GM10248 (cell line): Measurements from ENCODE around the gene INKA2.

ENCODE experiments used
- CTCF ChIA-PET: fragments of 300-600 bp; sonication (Branson Sonifier 250); formaldehyde crosslinking; extraction: SDS; loops from one replicate; lab custom pipeline; 2021; ENCODE audit warnings: antibody characterized with exemption; lab: Yijun Ruan, JAX
- POLR2A ChIA-PET: fragments of 350-650 bp; sonication (Branson Sonifier 250); formaldehyde crosslinking; extraction: SDS; loops from one replicate; lab custom pipeline; 2020; ENCODE audit warnings: antibody characterized with exemption; lab: Yijun Ruan, JAX
- DNase-seq: peaks from one replicate; pipeline ENCODE4 v3.0.0; 2012; ENCODE audit errors: extremely low spot score
- CTCF ChIP-seq: IDR thresholded peaks from 2 replicates; pipeline ENCODE4 v1.5.1; 2012; ENCODE audit warnings: mild to moderate bottlenecking, low read depth; ENCODE audit errors: extremely low read depth, missing control alignments, control extremely low read depth

Gene INKA2

GRCh38 chr1:111755331-111756123, 16.3 kb upstream of the INKA2 start, which contains the start of gene DDX20:
TSS of gene DDX20 (plus strand) at chr1:111755901. CDS start at chr1:111755925, 24 bp downstream.
- DNase-seq = peak; percentile 98
- CTCF ChIA-PET = interaction anchor here (0.6 to 5.0 kb wide), 30 partner anchors 8 to 539 kb away, joined by 3 to 56 read pairs (median 4); partner anchors contain the start of gene INKA2
- POLR2A ChIA-PET = interaction anchor here (0.7 to 1.5 kb wide), 3 partner anchors 16 to 274 kb away, joined by 3 to 4 read pairs (median 4); partner anchors contain the start of gene INKA2
- TF ChIP-seq CTCF = peak; percentile 91

- TF ChIP-seq CTCF = no peak
- ChIA-PET POLR2A (interaction anchor here (0.7 to 1.5 kb wide), 3 partner anchors 15 to 274 kb away, joined by 3 to 4 read pairs (median 4); partner anchors contain the start of gene INKA2), CTCF (interaction anchor here (0.6 to 5.0 kb wide), 26 partner anchors 10 to 536 kb away, joined by 3 to 56 read pairs (median 4); partner anchors contain the start of gene INKA2)
- peak; percentile 24 for DNase-seq
These were observed 15.8 kb upstream of the INKA2 start for GRCh38 chr1:111754984-111755330.

- POLR2A ChIA-PET = no interaction called here
- CTCF ChIA-PET = interaction anchor here (1.0 to 2.7 kb wide), 11 partner anchors 11 to 274 kb away, joined by 3 to 16 read pairs (median 4); partner anchors contain the start of gene INKA2
- no peak for TF ChIP-seq CTCF
- DNase-seq = no peak
These were observed 12.8 kb upstream of the INKA2 start for GRCh38 chr1:111751906-111752575.

GRCh38 chr1:111750856-111751255, 11.7 kb upstream of the INKA2 start:
- ChIA-PET POLR2A (no interaction called here), CTCF (interaction anchor here (1.2 to 2.7 kb wide), 13 partner anchors 12 to 528 kb away, joined by 3 to 16 read pairs (median 5); partner anchors contain the start of gene INKA2)
- no peak for TF ChIP-seq CTCF
- DNase-seq = no peak

- POLR2A ChIA-PET = no interaction called here
- no peak for TF ChIP-seq CTCF
- DNase-seq = no peak
- CTCF ChIA-PET = interaction anchor here (1.1 to 7.8 kb wide), 6 partner anchors 15 to 268 kb away, joined by 4 to 79 read pairs (median 10); partner anchors contain the start of gene INKA2
These were observed 10.4 kb upstream of the INKA2 start for GRCh38 chr1:111749628-111750027.

GRCh38 chr1:111747947-111748346, 8.8 kb upstream of the INKA2 start:
- no peak for TF ChIP-seq CTCF
- POLR2A ChIA-PET = interaction anchor here (0.5 kb wide), 1 partner anchor 276 kb away, joined by 3 read pairs; no protein-coding TSS in a partner anchor
- CTCF ChIA-PET = interaction anchor here (1.0 to 7.8 kb wide), 23 partner anchors 9 to 300 kb away, joined by 3 to 79 read pairs (median 5); partner anchors contain the start of genes ADORA3, DDX20, INKA2 and TMIGD3
- DNase-seq = no peak
